Measurements from ENCODE around the gene XYLT1. TPM values are rescaled to one million over a fixed set of nuclear protein-coding genes. Genes with fewer than 3 reads are reported as not detected.
"Not testable (repeated sequence)": the region's sequence is repeated elsewhere in the genome, so short reads cannot be mapped to it uniquely, and the experiment has no call there.

XYLT1 gene
- polyA plus RNA-seq, 1 of the 3 experiments (the other 2 are of a cell fraction), result 17.6 TPM

DNA sequence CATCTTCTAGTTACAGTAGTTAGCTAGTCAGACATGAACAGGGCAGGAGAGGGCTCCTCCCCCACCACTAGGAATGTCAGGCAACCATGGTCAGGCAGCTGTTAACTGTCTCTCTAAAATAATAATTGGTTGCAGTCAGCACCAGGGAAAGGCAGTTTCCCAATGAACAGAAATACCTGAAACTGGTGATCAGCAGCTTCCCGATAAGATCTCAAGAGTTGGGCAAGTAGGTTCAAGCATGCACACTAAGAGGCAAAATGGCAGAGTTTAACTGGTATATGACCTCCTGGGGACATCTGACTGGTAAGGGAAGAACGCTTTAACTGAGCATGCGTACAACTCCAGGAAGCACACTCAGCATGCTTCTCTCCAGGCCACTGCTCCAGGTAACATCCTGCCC lies 12.6 kb upstream of the XYLT1 start:
- WGBS (ENCODE audit: low lambda C conversion rate), result 87% methylated on average over 3 of the region's 3 CpGs
- Histone ChIP-seq H2AFZ (ENCODE audit: low read depth) (no peak overlapping the region), H3K9me2 (no peaks in the 10 kb centered on the region), H3K27ac (ENCODE audit: low read depth in 2 of 2, low read length in 1 of 2) (no peak overlapping the region), H4K20me1 (ENCODE audit: insufficient read depth) (no peaks in the 10 kb centered on the region), H3F3A (replicated peaks; ENCODE audit: insufficient read depth) (no peaks in the 10 kb centered on the region), H3K4me3 (ENCODE audit: low read depth in 2 of 2, low read length in 1 of 2) (no peak overlapping the region), H3K4me1 (ENCODE audit: control insufficient read depth in 1 of 2, insufficient read depth in 2 of 2, low read depth in 1 of 2, low read length in 1 of 2) (peaks cover 0 to 13% of the 10 kb centered on the region in 2 experiments; a peak in 1 of 4 replicates), H3K36me3 (replicated peaks in 1 of 2; ENCODE audit: control insufficient read depth in 1 of 2, insufficient read depth in 2 of 2, low read length in 1 of 2) (no peaks in the 10 kb centered on the region), H3K79me2 (ENCODE audit: insufficient read depth) (no peaks in the 10 kb centered on the region), H3K4me2 (no peak overlapping the region), H3K9ac (no peak overlapping the region), H3K27me3 (ENCODE audit: insufficient read depth) (no peaks in the 10 kb centered on the region), H3K9me3 (no peaks in the 10 kb centered on the region)
- TF ChIP-seq GATA2 (CRISPR knock-in tag; IDR thresholded peaks at IDR 0.05), result no peak
- no peak for TF ChIP-seq GABPA (IDR thresholded peaks at IDR 0.05; ENCODE audit: low read depth)
- TF ChIP-seq CHD2 (IDR thresholded peaks at IDR 0.05; ENCODE audit: low read length, partially characterized antibody), result no peak
- no peak for TF ChIP-seq EP300 (IDR thresholded peaks at IDR 0.05; ENCODE audit: borderline replicate concordance in 1 of 2, low read depth in 1 of 2, low read length in 1 of 2)
- POLR2A ChIA-PET, result no interaction called here
- CTCF ChIA-PET, result interaction anchor here (1.0 to 3.6 kb wide), 3 partner anchors 73 to 119 kb away, joined by 3 to 22 read pairs (median 3); no protein-coding TSS in a partner anchor
- no peak for DNase-seq

DNA sequence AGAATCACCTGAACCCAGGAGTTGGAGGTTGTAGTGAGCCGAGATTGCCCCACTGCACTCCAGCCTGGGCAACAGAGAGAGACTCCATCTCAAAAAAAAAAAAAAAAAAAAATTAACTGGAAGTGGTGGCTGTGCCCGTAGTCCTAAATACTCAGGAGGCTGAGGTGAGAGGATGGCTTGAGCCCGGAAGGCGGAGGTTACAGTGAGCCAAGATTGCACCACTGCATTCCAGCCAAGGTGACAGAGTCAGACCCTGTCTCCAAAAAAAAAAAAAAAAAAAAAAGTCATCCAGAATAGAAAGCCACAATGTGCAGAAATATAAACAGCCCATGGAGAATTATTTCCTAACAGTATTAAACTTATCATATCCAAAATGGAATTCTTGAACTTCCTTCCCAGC lies 11.6 kb upstream of the XYLT1 start:
- 78% methylated on average over 4 of the region's 4 CpGs for WGBS (ENCODE audit: low lambda C conversion rate)
- POLR2A ChIA-PET; H2AFZ ChIP-seq (ENCODE audit: low read depth); H3F3A ChIP-seq (replicated peaks; ENCODE audit: insufficient read depth); H3K27me3 ChIP-seq (ENCODE audit: insufficient read depth); H4K20me1 ChIP-seq (ENCODE audit: insufficient read depth); H3K9me2 ChIP-seq; H3K4me3 ChIP-seq (ENCODE audit: low read depth in 2 of 2, low read length in 1 of 2); H3K36me3 ChIP-seq (replicated peaks in 1 of 2; ENCODE audit: control insufficient read depth in 1 of 2, insufficient read depth in 2 of 2, low read length in 1 of 2); H3K4me2 ChIP-seq; DNase-seq; H3K79me2 ChIP-seq (ENCODE audit: insufficient read depth); H3K27ac ChIP-seq (ENCODE audit: low read depth in 2 of 2, low read length in 1 of 2); H3K9ac ChIP-seq; H3K9me3 ChIP-seq: not testable (repeated sequence)
- CTCF ChIA-PET, result interaction anchor here (1.0 to 3.6 kb wide), 3 partner anchors 74 to 120 kb away, joined by 3 to 22 read pairs (median 3); no protein-coding TSS in a partner anchor
- peaks cover 0 to 12% of the 10 kb centered on the region in 2 experiments; a peak in 1 of 4 replicates for H3K4me1 ChIP-seq (ENCODE audit: control insufficient read depth in 1 of 2, insufficient read depth in 2 of 2, low read depth in 1 of 2, low read length in 1 of 2)

DNA sequence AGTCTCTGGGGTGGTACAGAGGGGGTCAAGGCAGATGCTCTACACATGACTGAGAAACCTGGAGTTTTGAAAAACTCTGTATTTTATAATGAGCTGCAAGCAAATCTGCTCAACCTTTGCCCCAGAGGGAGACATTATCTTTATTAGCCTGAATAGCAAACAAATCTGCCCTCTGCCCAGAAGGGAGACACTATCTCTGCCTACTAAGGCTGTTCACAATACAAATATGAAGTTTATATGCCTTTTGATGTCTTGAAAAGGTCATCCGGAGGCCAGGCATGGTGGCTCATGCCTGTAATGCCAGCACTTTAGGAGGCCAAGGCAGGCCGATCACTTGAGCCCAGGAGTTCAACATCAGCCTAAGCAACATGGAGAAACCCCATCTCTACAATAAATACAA lies 11.0 kb upstream of the XYLT1 start:
- H3K27ac ChIP-seq (ENCODE audit: low read depth in 2 of 2, low read length in 1 of 2), result no peak overlapping the region
- no peaks in the 10 kb centered on the region for H3K9me3 ChIP-seq
- no peaks in the 10 kb centered on the region for H3K9me2 ChIP-seq
- H3K9ac ChIP-seq, result no peak overlapping the region
- ChIA-PET CTCF (interaction anchor here (3.6 kb wide), 1 partner anchor 98 kb away, joined by 22 read pairs; no protein-coding TSS in a partner anchor), POLR2A (interaction anchor here (1.6 kb wide), 1 partner anchor 10 kb away, joined by 3 read pairs; the partner anchor contains the start of gene XYLT1)
- H3K27me3 ChIP-seq (ENCODE audit: insufficient read depth), result no peaks in the 10 kb centered on the region
- no peaks in the 10 kb centered on the region for H4K20me1 ChIP-seq (ENCODE audit: insufficient read depth)
- no peak overlapping the region for H2AFZ ChIP-seq (ENCODE audit: low read depth)
- no peaks in the 10 kb centered on the region for H3F3A ChIP-seq (replicated peaks; ENCODE audit: insufficient read depth)
- H3K4me2 ChIP-seq, result no peak overlapping the region
- WGBS (ENCODE audit: low lambda C conversion rate), result 76% methylated on average over 2 of the region's 2 CpGs
- H3K4me1 ChIP-seq (ENCODE audit: control insufficient read depth in 1 of 2, insufficient read depth in 2 of 2, low read depth in 1 of 2, low read length in 1 of 2), result peaks cover 0 to 10% of the 10 kb centered on the region in 2 experiments; a peak in 1 of 4 replicates
- no peaks in the 10 kb centered on the region for H3K36me3 ChIP-seq (replicated peaks in 1 of 2; ENCODE audit: control insufficient read depth in 1 of 2, insufficient read depth in 2 of 2, low read length in 1 of 2)
- H3K4me3 ChIP-seq (ENCODE audit: low read depth in 2 of 2, low read length in 1 of 2), result no peak overlapping the region
- no peaks in the 10 kb centered on the region for H3K79me2 ChIP-seq (ENCODE audit: insufficient read depth)
- DNase-seq, result no peak
- TF ChIP-seq RCOR1 (IDR thresholded peaks at IDR 0.05; ENCODE audit: low read length) (no peak), JUND (IDR thresholded peaks at IDR 0.05) (no peak), RAD21 (IDR thresholded peaks at IDR 0.05; ENCODE audit: low read length) (no peak), EZH2phosphoT487 (IDR thresholded peaks at IDR 0.05; ENCODE audit: borderline replicate concordance, low read depth) (no peak), SMC3 (IDR thresholded peaks at IDR 0.05; ENCODE audit: low read depth, low read length) (no peak), NFIC (IDR thresholded peaks at IDR 0.05; ENCODE audit: borderline replicate concordance) (no peak), SIN3A (IDR thresholded peaks at IDR 0.05; ENCODE audit: borderline replicate concordance, low read depth, low read length) (no peak), RFX5 (IDR thresholded peaks at IDR 0.05; ENCODE audit: low read length) (no peak), TEAD4 (IDR thresholded peaks at IDR 0.05; ENCODE audit: borderline replicate concordance, insufficient read depth) (no peak), NRF1 (IDR thresholded peaks at IDR 0.05; ENCODE audit: low read depth, low read length) (no peak), TCF12 (IDR thresholded peaks at IDR 0.05) (no peak), MAX (IDR thresholded peaks at IDR 0.05; ENCODE audit: low read depth) (no peak), TAF1 (IDR thresholded peaks at IDR 0.05; ENCODE audit: borderline replicate concordance, low read depth, low read length) (no peak), FOSL2 (IDR thresholded peaks at IDR 0.05; ENCODE audit: borderline replicate concordance, low read depth) (no peak), POLR2AphosphoS5 (IDR thresholded peaks at IDR 0.05; ENCODE audit: low read depth, low read length) (no peak), GABPA (IDR thresholded peaks at IDR 0.05; ENCODE audit: low read depth) (no peak)
- TF ChIP-seq, protein P1, sequence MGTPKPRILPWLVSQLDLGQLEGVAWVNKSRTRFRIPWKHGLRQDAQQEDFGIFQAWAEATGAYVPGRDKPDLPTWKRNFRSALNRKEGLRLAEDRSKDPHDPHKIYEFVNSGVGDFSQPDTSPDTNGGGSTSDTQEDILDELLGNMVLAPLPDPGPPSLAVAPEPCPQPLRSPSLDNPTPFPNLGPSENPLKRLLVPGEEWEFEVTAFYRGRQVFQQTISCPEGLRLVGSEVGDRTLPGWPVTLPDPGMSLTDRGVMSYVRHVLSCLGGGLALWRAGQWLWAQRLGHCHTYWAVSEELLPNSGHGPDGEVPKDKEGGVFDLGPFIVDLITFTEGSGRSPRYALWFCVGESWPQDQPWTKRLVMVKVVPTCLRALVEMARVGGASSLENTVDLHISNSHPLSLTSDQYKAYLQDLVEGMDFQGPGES (IDR thresholded peaks at IDR 0.05; ENCODE audit: low read depth, low read length), result no peak

All from SK-N-SH (cell line).